GM18517 (cell line): ENCODE results near the gene RNASE3.
"Not testable (repeated sequence)": the region's sequence is repeated elsewhere in the genome, so short reads cannot be mapped to it uniquely, and the experiment has no call there.

Experiments used
- ATAC-seq: cut with Tn5 transposase; IDR thresholded peaks from one replicate; pipeline ENCODE4 v1.9.1; 2021; ENCODE audit warnings: mild to moderate bottlenecking, moderate library complexity; ENCODE audit not compliant: unreplicated experiment

Gene RNASE3

GRCh38 chr14:20891126-20891825 is at the start of gene RNASE3:
Gene RNASE3, plus strand, starts transcription at chr14:20891385. Its CDS starts 302 bp downstream, at chr14:20891687.
- ATAC-seq = not testable (repeated sequence)

GRCh38 chr14:20846560-20846959 is 44.6 kb upstream of the RNASE3 start:
- ATAC-seq = no peak

- no peak for ATAC-seq
These were observed 42.8 kb upstream of the RNASE3 start for GRCh38 chr14:20848316-20848954.

- ATAC-seq = no peak
These were observed 42.1 kb upstream of the RNASE3 start for GRCh38 chr14:20848955-20849570.

- ATAC-seq = no peak
These were observed 38.1 kb upstream of the RNASE3 start for GRCh38 chr14:20853042-20853441.

GRCh38 chr14:20855652-20856291 is 35.4 kb upstream of the RNASE3 start:
- ATAC-seq = peak; percentile 82

GRCh38 chr14:20857207-20857606 is 34.0 kb upstream of the RNASE3 start:
- ATAC-seq = no peak

GRCh38 chr14:20857630-20858261 is 33.4 kb upstream of the RNASE3 start:
- no peak for ATAC-seq

GRCh38 chr14:20866194-20866593 is 25.0 kb upstream of the RNASE3 start:
- ATAC-seq = no peak

GRCh38 chr14:20866963-20867362 is 24.2 kb upstream of the RNASE3 start:
- ATAC-seq = no peak

- ATAC-seq = peak; percentile 48
These were observed 17.6 kb upstream of the RNASE3 start for GRCh38 chr14:20873370-20874177.

- ATAC-seq = no peak
These were observed 14.2 kb upstream of the RNASE3 start for GRCh38 chr14:20877016-20877415.

- ATAC-seq = no peak
These were observed 12.5 kb upstream of the RNASE3 start for GRCh38 chr14:20878695-20879094.

- ATAC-seq = not testable (repeated sequence)
These were observed 10.0 kb upstream of the RNASE3 start for GRCh38 chr14:20881229-20881628.

GRCh38 chr14:20882787-20883186 is 8.4 kb upstream of the RNASE3 start:
- not testable (repeated sequence) for ATAC-seq

- not testable (repeated sequence) for ATAC-seq
These were observed 2.8 kb upstream of the RNASE3 start for GRCh38 chr14:20888411-20888810.

GRCh38 chr14:20895322-20895721 is 4.1 kb downstream of the RNASE3 start:
- ATAC-seq = not testable (repeated sequence)

GRCh38 chr14:20904393-20905029 is 13.3 kb downstream of the RNASE3 start:
- no peak for ATAC-seq

- ATAC-seq = no peak
These were observed 14.5 kb downstream of the RNASE3 start for GRCh38 chr14:20905676-20906075.

GRCh38 chr14:20907214-20907613 is 16.0 kb downstream of the RNASE3 start:
- ATAC-seq = no peak
